ENCODE data around the gene RTP1.
"Not testable (repeated sequence)": the region's sequence is repeated elsewhere in the genome, so short reads cannot be mapped to it uniquely, and the experiment has no call there.

DNA sequence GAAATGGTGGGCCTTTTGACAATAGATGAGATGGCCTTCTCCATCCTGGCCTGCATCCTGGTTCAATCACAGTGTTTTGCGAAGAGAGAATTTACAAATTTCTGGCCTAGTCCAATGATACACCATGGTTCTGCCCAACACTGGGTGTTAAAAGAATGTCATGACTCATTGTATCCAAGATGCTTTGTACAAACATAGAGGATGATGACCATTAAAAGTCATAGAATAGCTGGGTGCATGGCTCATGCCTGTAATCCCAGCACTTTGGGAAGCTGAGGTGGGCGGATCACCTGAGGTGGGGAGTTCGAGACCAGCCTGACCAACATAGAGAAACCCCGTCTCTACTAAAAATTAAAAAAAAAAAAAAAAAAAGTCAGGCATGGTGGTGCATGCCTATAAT, 41.5 kb downstream of the RTP1 start:
- TF ChIP-seq JUNB (IDR thresholded peaks at IDR 0.05; ENCODE audit: unreplicated experiment); CTCF (conservative IDR thresholded peaks at IDR 0.05; ENCODE audit: low read depth in 2 of 2); EZH2 (IDR thresholded peaks at IDR 0.05; ENCODE audit: low read depth, unreplicated experiment); CREB1 (CRISPR knock-in tag; IDR thresholded peaks at IDR 0.05; ENCODE audit: low read depth); ETS1 (IDR thresholded peaks at IDR 0.05); POLR2AphosphoS5 (IDR thresholded peaks at IDR 0.05; ENCODE audit: low read depth); EZH2phosphoT487 (IDR thresholded peaks at IDR 0.05; ENCODE audit: unreplicated experiment); ZNF331 (CRISPR knock-in tag; IDR thresholded peaks at IDR 0.05; ENCODE audit: low read depth): not testable (repeated sequence)
- TF ChIP-seq, protein P1, sequence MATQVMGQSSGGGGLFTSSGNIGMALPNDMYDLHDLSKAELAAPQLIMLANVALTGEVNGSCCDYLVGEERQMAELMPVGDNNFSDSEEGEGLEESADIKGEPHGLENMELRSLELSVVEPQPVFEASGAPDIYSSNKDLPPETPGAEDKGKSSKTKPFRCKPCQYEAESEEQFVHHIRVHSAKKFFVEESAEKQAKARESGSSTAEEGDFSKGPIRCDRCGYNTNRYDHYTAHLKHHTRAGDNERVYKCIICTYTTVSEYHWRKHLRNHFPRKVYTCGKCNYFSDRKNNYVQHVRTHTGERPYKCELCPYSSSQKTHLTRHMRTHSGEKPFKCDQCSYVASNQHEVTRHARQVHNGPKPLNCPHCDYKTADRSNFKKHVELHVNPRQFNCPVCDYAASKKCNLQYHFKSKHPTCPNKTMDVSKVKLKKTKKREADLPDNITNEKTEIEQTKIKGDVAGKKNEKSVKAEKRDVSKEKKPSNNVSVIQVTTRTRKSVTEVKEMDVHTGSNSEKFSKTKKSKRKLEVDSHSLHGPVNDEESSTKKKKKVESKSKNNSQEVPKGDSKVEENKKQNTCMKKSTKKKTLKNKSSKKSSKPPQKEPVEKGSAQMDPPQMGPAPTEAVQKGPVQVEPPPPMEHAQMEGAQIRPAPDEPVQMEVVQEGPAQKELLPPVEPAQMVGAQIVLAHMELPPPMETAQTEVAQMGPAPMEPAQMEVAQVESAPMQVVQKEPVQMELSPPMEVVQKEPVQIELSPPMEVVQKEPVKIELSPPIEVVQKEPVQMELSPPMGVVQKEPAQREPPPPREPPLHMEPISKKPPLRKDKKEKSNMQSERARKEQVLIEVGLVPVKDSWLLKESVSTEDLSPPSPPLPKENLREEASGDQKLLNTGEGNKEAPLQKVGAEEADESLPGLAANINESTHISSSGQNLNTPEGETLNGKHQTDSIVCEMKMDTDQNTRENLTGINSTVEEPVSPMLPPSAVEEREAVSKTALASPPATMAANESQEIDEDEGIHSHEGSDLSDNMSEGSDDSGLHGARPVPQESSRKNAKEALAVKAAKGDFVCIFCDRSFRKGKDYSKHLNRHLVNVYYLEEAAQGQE (IDR thresholded peaks at IDR 0.05; ENCODE audit: unreplicated experiment): not testable (repeated sequence)
